Transverse colon (tissue), 3 donors: ENCODE results near the gene RAB26.
"Not testable (repeated sequence)": the region's sequence is repeated elsewhere in the genome, so short reads cannot be mapped to it uniquely, and the experiment has no call there.

ENCODE experiments used
- POLR2A ChIP-seq: fragments of 450-650 bp; IDR thresholded peaks from one replicate; pipeline ENCODE4 v1.6.1; 2016; ENCODE audit warnings: antibody characterized with exemption, mild to moderate bottlenecking, moderate library complexity
- POLR2AphosphoS5 ChIP-seq, 3 donors: sonication (generic); formaldehyde crosslinking; IDR thresholded peaks; one replicate each; pipeline ENCODE4 v1.6.1; 2016; ENCODE audit warnings: antibody characterized with exemption in 3 of 3

GRCh38 chr16:2107791-2108125, 40.7 kb upstream of the RAB26 start:
- not testable (repeated sequence) for TF ChIP-seq POLR2A; POLR2AphosphoS5 (IDR thresholded peaks at IDR 0.05)
